ENCODE data around the gene RBP7.
"Not testable (repeated sequence)": the region's sequence is repeated elsewhere in the genome, so short reads cannot be mapped to it uniquely, and the experiment has no call there.

Gene RBP7

DNA sequence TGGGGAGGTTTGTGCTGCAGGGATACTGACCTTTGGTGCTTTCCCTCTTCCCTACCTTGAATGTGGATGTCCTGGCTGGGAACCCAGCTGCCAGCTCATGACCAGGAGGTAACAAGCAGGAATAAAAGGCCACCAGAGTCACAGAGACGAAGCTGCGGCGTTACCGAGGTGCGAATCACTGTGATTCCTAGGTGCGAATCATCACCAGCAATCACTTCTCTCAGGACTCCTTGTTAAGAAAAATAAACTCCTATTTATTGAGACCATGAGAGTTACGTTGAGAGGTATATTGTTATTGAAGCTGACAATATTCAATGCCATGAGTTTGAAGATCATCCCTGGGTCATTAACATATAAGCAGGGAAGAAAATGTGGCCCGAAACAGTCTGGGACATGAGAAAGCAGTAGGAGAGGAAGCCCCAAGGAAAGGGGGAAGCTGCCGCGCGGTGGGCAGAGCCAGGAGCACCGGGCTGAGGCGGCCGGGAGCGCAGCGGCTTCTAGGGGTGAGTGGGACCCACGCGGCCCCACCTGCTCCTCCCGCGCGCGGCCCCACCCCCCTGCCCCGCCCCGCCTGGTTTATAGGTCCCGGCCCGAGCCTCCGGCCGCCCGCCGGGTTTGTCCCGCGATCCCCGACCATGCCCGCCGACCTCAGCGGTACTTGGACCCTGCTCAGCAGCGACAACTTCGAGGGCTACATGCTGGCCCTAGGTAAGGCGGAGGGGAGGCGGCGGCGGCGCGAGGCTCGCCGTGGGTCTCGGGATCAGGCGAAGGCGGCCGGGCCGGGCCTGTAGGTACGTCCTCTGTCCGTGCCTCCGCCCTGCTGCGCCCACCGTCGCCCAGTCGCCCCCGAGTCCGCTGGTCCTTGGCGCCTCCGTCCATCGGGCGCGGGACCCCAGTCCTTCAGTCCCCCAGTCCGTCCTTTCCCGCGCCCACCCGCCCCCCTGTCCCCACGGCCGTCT is at the start of gene RBP7:
Gene RBP7, plus strand, starts transcription at position 605 of the 959 bp plus-strand sequence. Its CDS starts 31 bp downstream, at position 636.
- DNase-seq (ENCODE audit: low spot score): no peak

DNA sequence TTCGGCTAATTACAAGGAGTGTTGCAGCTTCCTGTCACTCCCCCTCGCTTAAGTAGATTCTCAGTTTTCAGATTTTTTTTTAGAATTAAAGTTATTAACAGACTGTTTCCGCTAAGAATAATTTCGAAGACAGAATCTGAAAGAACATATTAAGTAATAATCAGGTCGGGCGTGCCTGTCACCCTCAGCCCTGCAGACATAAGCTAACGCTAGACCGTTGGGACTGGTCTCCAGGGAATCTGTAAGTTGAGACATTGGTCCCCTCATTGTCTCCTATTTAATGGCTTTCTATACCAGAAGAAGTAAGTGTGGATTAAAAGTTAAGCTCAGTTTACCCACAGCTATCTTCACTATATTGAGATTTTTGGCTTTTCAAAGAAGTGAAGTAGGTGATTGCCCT is 39.3 kb upstream of the RBP7 start:
- DNase-seq (ENCODE audit: low spot score): no peak

DNA sequence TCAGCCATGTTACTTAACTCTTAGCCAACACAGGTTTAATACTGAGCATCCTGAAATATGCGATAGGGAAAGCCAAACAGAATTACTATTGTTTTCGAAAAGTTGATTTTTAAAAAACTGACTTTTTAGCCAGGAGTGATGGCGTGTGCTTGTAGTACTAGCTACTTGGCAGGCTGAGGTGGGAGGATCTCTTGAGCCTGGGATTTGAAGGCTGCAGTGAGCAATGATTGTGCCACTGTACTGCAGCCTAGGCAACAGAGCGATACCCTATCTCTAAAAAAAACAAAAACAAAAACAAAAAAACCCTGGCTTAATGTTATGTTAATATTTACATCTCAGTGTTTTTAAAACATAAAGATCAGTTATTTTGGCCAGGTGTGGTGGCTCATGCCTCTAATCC is 37.0 kb upstream of the RBP7 start:
- no peak for DNase-seq (ENCODE audit: low spot score)

DNA sequence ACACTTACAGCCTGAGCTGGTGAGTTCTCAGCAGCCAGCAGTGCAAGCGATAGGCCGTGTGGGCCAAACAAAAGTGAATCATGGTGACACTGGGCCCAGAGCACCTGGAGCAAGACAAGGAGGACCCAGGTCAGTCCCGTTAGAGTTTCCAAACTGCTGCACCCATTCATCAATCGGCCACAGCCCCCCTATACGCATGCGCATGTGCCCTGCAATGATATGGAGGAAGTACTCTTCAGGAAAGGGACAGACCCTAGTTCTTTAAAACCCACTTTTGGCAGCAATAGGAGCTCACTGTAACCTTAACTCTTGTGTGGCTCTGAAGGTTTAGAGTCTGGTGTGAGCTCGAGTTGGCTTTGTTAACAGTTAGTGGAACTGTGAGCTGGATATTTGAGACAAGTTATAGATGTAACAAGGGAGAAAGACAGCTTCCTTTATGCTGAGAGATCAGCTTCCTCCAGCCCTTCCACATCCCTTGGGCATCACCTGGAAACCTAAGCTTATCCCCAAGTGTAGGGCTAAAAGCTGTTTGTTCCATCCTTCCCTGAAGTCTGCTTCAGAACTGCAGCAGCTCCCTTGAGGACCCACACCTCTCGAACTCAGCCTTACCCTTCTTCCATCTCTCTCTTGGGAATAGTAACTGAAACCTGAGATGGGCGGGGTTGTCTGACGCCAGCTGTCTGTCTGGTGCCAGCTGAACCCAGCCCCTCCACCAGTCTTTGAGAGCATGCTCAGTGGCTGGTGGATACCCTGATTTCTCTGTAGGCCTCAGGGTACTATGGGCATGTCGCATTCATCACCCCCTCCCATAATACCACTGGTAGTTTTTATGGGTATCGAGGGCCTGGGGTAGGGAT is 36.1 kb upstream of the RBP7 start:
- no peak for DNase-seq (ENCODE audit: low spot score)

DNA sequence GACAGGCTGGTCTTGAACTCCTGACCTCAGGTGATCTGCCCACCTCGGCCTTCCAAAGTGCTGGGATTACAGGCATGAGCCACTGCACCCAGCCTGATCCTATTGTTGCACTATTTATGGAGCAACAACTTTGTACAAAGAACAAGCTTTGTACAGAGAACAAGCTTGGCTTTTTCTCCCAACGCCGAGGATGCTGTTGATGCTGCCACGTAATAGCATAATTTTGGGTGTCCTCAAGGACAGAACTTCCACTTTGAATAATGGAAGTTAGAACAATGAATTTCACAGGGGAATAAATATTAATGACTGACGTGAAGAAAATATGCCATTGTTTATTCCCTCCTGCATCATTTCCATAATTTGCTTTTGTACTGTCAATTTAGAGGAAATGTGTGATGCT is 12.8 kb upstream of the RBP7 start:
- DNase-seq (ENCODE audit: low spot score): no peak

DNA sequence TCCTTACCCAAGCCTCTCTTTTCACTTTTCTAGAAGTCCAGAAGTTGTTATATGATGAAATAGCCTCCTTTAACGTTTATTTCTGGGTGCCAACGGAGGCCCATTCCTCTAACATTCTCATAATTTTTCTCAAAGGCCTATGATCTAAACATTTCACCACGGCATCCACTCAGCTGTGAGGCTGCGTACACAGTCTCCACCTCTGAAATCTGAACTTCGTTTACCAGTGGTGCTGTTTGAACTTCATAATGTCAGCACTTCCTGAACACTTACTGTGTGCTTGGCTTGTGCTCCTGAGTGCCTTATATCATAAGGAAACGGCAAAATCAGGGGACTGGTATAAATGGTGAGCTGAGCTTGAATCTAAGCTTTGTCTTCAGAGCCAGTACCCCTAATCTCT is 12.0 kb upstream of the RBP7 start:
- no peak for DNase-seq (ENCODE audit: low spot score)

DNA sequence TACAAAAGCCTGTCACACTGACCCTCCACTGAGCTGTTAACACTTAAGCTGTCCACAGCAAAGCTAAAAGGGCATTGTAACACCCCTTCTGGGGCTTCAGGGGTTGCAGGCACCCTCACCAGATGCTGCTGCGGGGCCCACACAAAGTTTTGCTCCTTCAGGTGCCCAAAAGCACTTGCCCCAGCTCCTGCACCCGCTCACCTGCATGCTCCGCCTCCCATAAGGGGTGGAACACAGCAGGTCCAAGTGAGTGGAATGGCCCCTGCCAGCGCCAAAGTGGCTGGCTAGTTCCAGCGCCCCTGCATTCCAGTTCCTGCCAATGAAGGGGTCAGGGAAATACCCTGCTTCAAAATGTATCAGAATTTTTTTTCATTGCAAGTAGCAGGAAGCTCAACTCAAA is 7.3 kb upstream of the RBP7 start:
- no peak for DNase-seq (ENCODE audit: low spot score)

DNA sequence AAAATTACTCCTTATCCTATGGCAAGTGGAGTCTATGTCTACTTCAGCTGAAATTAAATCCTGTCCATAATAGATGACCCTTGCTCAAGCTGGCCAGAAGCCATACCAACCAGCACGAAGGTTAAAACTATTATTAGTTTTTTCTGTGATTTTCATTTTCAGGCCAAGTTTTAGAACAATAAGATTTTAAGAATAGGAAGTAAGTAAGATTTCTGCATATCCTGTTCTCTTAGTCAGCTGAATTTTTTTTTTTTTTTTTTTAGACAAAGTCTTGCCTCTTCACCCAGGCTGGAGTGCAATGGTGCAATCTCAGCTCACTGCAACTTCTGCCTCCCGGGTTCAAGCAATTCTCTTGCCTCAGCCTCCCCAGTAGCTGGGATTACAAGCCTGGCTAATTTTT is 6.1 kb upstream of the RBP7 start:
- no peak for DNase-seq (ENCODE audit: low spot score)

DNA sequence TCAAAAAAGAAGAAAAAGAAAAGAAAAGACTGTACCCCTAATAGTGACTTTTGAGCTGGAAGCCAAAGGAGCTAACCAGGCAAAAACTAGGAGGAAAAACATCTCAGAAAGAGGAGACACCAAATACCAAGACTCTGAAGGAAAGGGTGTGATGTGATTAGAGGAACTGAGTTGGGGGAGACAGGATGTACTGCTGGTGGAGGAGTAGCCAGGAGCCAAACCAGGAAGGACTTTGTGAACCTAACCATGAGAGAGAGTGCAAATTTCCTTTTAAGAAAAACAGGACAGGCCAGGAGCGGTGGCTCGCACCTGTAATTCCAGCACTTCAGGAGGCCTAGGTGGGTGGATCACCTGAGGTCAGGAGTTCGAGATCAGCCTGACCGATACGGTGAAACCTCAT is 4.1 kb upstream of the RBP7 start:
- no peak for DNase-seq (ENCODE audit: low spot score)

DNA sequence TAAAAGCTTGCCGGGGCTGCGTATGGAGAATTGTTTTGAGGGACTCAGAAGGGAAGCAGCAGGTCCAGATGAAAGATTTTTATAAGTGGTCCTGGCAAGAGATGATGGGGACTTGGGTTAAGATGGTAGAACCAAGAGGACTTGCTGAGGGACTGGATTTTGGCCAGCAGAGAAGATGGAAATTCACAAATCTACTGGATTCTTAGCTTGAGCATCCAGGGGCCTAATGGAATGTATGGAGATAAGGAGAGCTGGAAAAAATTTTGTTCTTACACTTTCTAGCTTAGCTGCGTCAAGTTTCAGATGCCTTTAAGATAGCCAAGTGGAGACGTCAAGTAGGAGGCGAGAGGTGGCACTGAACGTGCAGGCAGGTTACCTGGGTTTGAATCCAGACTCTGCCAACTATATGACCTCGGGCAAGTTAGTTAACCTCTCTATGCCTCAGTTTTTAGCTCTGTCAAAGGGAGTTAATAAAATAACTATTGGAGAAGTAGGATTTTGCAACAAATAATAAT is 3.4 kb upstream of the RBP7 start:
- DNase-seq (ENCODE audit: low spot score): no peak

DNA sequence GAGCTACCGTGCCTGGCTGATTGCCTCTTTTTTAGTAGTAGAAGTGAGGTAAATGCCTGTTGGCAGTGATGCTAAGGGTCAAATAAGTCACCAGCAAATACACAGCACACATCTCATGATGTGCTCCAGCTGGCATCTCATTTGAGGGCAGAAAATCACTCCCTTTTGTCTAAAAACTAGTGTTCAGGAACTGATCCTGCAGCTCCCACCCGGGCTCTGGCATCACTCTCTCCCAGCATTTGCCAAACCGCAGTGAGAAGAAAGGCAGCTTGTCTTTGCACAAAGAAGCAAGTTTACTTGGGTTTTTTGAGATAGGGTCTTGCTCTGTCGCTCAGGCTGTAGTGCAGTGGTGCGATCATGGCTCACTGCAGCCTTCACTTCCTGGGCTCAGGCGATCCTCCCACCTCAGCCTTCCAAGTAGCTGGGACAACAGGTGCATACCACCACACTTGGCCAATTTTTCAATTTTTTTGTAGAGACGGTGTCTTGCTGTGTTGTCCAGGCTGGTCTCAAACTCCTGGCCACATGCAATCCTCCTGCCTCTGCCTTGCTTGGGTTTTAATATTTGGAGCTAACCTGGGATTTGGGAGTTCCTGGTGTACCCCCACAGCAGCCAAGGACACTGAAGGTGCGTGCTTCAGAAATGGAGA is 4.1 kb downstream of the RBP7 start:
- no peak for DNase-seq (ENCODE audit: low spot score)

DNA sequence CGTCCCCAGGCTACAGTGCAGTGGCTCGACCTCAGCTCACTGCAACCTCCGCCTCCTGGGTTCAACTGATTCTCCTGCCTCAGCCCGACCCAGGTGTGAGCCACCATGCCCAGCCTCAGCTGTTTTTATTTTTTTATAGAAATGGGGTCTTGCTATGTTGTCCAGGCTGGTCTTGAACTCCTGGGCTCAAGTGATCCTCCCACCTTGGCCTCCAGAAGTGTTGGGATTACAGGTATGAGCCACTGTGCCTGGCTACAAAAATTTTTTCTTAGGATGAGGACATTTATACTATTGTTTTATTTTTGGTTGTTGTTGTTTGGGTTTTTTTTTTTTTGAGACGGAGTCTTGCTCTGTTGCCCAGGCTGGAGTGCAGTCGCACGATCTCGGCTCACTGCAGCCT is 8.2 kb downstream of the RBP7 start:
- DNase-seq (ENCODE audit: low spot score): not testable (repeated sequence)

DNA sequence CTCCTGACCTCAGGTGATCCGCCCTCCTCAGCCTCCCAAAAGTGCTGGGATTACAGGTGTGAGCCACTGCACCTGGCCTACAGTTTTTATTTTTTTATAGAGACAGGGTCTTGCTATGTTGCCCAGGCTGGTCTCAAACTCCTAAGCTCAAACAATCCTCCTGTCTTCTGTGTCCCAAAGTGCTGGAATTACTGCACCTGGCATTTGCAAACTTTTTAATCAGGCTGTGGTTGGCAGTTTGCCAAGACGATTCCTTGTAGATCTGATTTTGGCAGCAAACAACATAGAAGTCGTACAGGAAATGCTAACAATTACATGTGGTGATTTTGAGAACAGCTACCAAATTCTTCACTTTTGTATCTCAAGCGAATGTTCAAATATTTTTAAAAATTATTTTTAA is 10.1 kb downstream of the RBP7 start:
- DNase-seq (ENCODE audit: low spot score): no peak

DNA sequence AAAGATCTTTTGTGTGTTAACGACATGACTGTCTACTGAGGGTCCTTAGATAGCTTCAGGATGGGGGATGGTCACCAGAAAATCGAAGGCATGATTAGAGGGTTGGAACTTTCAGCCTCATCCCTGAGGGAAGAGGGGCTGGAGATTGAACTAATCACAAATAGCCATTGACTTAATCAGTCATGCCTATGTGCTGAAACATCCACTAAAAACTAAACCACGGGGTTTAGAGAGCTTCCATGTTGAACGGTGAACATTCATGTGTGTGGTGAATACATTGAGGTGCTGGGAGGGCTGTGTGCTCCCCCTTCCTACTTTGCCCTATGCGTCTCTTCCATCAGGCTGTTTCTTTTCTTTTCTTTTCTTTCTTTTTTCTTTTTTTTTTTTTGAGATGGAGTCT is 17.0 kb downstream of the RBP7 start:
- no peak for DNase-seq (ENCODE audit: low spot score)

DNA sequence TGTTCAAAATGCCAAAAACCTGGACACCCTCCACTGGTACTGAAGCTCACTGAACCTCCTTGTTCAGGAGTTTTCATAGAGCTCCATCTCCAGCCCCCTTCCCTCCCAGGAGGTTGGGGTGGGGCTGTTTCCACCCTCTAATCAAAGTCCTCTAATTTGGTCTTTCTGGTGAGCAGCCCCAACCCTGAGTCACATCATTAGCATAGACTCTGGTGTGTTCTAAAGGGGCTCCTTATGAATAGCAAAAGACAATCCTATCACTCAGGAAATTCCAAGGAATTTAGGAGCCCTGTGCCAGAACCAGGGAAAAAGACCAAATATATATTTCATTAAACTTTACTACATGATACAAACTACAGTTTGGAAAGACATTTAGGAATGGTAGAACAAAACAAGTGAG is 22.5 kb downstream of the RBP7 start:
- DNase-seq (ENCODE audit: low spot score): no peak

DNA sequence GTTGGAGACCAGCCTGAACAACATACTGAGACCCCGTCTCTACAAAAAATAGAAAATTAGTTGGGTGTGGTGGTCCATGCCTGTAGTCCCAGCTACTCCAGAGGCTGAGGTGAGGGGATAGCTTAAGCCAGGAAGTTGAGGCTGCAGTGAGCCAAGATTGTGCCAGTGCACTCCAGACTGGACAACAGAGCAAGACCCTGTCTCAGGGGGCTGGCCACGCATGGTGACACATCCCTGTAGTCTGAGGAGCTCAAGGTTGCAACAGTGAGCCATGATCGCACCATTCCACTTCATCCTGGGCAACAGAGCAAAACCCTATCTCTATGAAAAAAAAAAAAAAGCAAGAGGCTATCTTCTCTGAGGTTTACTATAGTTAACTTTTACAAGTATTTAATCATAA is 23.1 kb downstream of the RBP7 start:
- DNase-seq (ENCODE audit: low spot score): no peak

DNA sequence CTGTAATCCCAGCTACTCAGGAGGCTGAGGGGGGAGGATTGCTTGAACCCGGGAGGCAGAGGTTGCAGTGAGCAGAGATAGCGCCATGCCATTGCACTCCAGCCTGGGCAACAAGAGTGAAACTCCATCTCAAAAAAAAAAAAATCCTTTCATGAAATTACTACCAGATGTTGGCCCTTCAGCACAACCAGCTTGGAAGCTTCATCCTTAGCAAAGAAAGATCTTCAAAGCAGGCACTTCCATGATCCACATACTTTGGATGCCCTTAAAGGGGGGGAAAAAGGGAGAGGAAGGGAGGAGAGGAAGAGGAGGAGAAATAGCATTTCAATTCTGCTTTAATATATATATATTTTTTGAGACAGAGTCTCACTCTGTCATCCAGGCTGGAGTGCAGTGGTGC is 23.6 kb downstream of the RBP7 start:
- peak; percentile 50 for DNase-seq (ENCODE audit: low spot score)

DNA sequence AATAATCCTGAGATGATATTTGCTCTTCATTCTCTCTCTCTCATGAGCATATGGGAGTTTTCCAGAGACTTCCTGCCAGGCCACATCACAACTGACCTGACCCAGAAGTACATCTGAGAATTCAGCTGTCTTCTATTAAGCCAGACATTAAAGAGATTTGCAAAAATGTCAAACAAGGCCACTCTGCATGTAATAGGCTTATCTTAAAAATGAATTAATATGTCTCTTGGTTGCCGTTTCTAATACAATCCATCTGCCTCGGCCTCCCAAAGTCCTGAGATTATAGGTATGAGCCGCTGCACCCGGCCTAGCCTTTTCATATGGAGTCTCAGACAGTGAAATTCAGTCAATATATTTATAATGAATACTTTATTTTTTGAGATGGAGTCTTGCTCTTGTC is 25.0 kb downstream of the RBP7 start:
- not testable (repeated sequence) for DNase-seq (ENCODE audit: low spot score)

DNA sequence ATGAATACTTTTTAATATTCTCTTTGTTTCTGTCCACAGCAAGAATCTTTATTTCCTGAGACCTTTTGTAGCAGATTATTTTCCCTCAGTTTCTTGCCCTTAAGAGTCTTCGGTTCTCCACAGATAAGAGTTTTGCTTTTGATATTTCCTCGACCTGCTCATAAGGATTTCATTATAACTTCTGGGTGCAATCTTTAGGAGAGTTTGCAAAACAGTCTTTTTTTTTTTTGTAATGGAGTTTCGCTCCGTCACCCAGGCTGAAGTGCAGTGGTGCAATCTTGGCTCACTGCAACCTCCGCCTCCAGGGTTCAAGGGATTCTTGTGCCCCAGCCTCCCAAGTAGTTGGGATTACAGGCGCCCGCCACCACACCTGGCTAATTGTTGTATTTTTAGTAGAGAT is 25.6 kb downstream of the RBP7 start:
- no peak for DNase-seq (ENCODE audit: low spot score)

DNA sequence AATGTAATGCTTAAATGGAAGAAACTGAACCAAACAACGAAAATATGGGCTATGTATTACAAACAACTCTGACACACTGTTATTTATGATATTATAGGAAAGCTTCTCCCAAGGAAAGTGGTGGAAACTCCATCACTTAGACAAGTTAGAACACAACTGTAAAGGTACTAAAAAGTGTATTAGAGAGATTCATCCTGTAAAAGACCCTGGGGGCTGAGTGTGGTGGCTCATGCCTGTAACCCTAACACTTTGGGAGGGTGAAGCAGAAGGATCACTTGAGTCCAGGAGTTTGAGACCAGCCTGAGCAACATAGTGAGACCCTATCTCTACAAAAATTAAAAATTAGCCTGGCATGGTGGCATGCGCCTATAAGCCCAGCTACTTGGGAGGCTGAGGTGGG is 28.3 kb downstream of the RBP7 start:
- no peak for DNase-seq (ENCODE audit: low spot score)

DNA sequence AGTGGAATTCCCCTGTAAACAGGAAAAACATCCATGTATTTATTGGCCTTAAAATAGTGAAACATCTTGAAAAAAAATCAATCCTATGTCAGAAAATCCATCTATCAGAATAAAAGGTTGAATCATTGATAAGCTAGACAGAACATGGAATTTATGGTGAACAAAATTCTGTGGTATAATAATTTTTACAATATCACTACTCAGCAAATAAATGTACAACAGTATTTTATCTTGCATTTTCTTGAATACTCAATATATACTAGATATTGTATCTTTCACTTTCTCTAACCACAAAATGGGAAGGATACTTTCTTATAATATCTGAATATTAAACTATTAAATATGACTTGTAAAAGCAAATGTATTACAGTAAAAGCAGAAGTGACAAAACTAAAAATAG is 30.0 kb downstream of the RBP7 start:
- DNase-seq (ENCODE audit: low spot score): no peak

DNA sequence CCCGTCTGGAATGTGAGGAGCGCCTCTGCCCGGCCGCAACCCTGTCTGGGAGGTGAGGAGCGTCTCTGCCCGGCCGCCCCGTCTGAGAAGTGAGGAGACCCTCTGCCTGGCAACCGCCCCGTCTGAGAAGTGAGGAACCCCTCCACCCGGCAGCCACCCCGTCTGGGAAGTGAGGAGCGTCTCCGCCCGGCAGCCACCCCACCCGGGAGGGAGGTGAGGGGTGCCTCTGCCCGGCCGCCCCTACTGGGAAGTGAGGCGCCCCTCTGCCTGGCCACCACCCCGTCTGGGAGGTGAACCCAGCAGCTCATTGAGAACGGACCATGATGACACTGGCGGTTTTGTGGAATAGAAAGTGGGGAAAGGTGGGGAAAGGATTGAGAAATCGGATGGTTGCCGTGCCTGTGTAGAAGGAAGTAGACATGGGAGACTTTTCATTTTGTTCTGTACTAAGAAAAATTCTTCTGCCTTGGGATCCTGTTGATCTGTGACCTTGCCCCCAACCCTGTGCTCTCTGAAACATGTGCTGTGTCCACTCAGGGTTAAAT is 32.0 kb downstream of the RBP7 start:
- not testable (repeated sequence) for DNase-seq (ENCODE audit: low spot score)
